SK-N-MC (cell line): ENCODE measurements around the gene SH3GL2.
A peak's percentile ranks its signal among the peaks of the same experiment; 100 is the strongest.

Experiments
- DNase-seq: peaks from one replicate; pipeline ENCODE4 v3.0.0-alpha.2; 2011; ENCODE audit warnings: low read depth, low spot score
- H3K27ac ChIP-seq: fragments of 200-600 bp; sonication (generic); 2 replicates; pipeline ENCODE4 v1.5.1; 2016; ENCODE audit warnings: mixed run types
- H3K36me3 ChIP-seq: fragments of 200-600 bp; sonication (generic); 2 replicates; pipeline ENCODE4 v1.6.1; 2017; ENCODE audit warnings: antibody characterized with exemption, low read length, mixed read lengths; ENCODE audit not compliant: insufficient read depth
- H3K4me3 ChIP-seq: fragments of 200-600 bp; sonication (generic); 2 replicates; pipeline ENCODE4 v1.5.1; 2016
- H3K9ac ChIP-seq: fragments of 200-600 bp; sonication (generic); 2 replicates; pipeline ENCODE4 v1.8.0; 2017; ENCODE audit warnings: mixed run types, mixed read lengths; ENCODE audit not compliant: insufficient read length
- H3K9me3 ChIP-seq: fragments of 200-600 bp; sonication (generic); 2 replicates; pipeline ENCODE4 v1.6.1; 2017; ENCODE audit warnings: low read depth, mild to moderate bottlenecking, antibody characterized with exemption, low read length, moderate library complexity, mixed read lengths
- EZH2 ChIP-seq: fragments of 200-600 bp; sonication (generic); IDR thresholded peaks from one replicate; pipeline ENCODE4 v1.6.1; 2017; ENCODE audit warnings: antibody characterized with exemption
- FOXP2 ChIP-seq: optimal IDR thresholded peaks from 2 replicates; pipeline ENCODE3; 2011; ENCODE audit warnings: mild to moderate bottlenecking, moderate library complexity; ENCODE audit not compliant: insufficient read depth; ENCODE audit errors: extremely low read length, control extremely low read depth
- POLR2AphosphoS5 ChIP-seq: IDR thresholded peaks from 2 replicates; pipeline ENCODE4 v1.6.1; 2012; ENCODE audit warnings: mild to moderate bottlenecking, low read depth, low read length, borderline replicate concordance

Gene SH3GL2

DNA sequence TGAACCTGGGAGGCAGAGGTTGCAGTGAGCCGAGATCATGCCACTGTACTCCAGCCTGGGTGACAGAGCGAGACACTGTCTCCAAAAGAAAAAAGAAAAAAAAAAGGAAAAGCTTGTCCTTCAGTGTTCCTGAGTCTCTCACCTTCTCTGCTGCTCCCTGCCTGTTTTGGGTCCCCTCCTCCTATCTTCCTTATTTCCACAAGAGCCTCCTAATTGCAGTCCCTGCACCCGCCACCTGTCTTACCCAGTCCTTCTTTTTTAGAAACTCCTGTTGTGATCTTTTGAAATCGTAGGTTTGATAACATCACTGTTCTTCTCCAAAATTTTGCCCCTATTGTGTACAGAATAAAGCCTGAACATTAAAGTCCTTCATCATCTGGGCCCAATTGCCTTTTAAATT lies 234.9 kb downstream of the SH3GL2 start:
- TF ChIP-seq FOXP2 (no peak), POLR2AphosphoS5 (no peak)
- no peak overlapping the region for H3K9ac ChIP-seq

DNA sequence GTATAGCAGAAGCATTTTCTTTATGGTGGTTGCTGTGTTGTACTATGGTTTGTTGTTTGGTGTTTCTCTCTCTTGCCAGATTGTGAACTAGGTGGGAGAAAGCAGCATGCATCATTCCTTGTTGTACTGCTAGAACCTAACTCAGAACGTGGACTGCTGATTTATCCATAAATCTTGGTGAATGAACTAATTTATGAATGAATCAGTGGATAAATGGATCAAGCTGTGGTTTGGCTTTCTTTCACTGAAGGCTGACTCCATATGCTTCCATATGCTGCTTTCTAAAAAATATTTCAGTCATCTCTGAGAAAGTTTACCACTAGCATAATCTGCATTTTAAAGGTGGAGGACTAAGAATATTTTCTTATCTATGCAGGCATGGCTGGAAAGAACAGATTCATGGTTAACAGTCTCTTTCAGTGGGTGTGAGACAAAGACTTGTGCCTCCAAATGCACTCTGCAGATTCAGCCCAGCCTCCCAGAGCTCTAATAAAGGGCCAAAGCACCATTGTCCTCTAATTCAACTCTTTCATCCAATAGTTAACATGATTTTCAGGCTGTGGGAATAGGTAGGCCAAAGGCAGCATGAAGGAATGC lies 237.7 kb downstream of the SH3GL2 start:
- DNase-seq, result no peak
- Histone ChIP-seq H3K9ac (no peak overlapping the region), H3K9me3 (no peaks in the 10 kb centered on the region), H3K36me3 (no peaks in the 10 kb centered on the region), H3K4me3 (no peak overlapping the region), H3K27ac (no peak overlapping the region)
- no peak for TF ChIP-seq FOXP2
- no peak for TF ChIP-seq POLR2AphosphoS5
- TF ChIP-seq EZH2, result no peak

More for the DNA sequence above, 234.9 kb downstream of the SH3GL2 start:
- H3K9me3 ChIP-seq, result no peaks in the 10 kb centered on the region
- no peak overlapping the region for H3K27ac ChIP-seq
- H3K4me3 ChIP-seq, result no peak overlapping the region
- DNase-seq, result no peak
- H3K36me3 ChIP-seq, result no peaks in the 10 kb centered on the region

DNA sequence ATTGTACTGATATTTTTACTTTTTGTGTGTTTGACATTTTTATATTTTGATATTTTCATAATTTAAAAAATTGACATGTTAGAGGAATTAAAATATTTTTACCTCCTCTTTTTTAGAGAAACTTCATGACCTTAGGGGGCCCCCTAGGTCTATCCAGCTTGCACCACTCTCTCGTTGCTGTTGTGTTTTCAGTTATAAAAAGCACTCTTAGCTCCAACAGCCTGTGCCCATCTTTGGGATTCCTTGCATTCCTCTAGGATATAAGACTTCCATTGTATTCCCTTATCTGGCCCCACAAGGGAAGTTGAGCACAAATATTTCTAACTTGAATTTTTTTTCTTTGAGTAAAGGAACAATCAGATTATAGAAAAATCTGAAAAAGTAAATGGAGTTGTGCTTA lies 245.3 kb downstream of the SH3GL2 start:
- DNase-seq, result no peak
- no peak overlapping the region for H3K4me3 ChIP-seq
- no peak overlapping the region for H3K27ac ChIP-seq
- no peak for TF ChIP-seq POLR2AphosphoS5
- no peak overlapping the region for H3K9ac ChIP-seq
- H3K9me3 ChIP-seq, result no peaks in the 10 kb centered on the region
- no peaks in the 10 kb centered on the region for H3K36me3 ChIP-seq

DNA sequence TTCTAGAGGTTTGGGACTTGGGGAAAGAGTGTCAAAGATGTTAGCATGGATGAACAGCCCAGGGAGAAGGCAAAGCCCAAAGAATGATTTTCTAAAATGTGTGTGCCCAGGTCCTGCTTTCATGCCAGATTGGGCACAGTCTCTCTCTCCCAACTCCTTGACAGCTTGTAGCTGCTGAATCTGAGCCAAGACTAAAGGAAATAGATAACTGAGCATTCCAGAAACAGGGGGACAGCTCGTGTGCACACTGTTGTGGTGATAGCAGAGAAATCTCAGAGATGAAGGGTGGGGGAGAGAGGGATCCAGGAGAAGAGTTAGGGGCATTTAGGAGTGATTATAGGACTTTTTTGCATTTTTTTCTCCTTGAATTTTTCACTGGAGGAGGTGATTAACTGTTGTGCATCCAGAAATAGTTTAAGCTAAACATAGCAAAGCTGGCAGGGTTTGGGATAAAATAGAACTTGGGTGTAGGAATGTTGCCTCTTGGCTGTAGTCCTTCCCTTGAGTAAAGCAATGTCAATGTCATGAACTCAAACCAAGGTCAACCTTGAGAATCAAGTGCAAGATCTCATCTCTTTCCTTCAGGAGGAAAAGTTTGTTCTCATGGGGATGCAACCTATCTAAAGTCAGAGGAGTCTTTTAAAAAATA lies 245.9 kb downstream of the SH3GL2 start:
- no peak for DNase-seq
- Histone ChIP-seq H3K9ac (no peak overlapping the region), H3K36me3 (no peaks in the 10 kb centered on the region), H3K27ac (no peak overlapping the region), H3K9me3 (no peaks in the 10 kb centered on the region), H3K4me3 (no peak overlapping the region)
- TF ChIP-seq FOXP2 (no peak), POLR2AphosphoS5 (no peak), EZH2 (no peak)

DNA sequence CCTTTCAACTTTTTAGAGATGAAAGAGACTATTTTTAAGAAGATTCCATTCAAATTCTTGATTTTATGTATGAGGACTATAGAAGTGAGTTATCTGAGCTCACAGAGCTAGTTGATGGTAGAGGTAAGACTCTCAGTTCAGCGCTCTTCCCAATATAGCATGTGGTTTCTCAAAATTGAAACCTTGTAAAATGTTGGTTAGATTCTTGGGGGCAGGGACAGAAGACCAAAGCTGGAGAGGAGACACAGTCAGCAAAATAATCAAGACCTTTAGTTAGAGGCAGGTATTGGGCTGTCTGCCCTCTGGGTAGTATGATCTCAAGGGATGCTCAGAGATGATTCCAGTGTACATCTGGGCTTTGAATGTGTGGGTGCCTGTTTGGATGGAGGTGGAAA lies 246.4 kb downstream of the SH3GL2 start:
- no peak overlapping the region for H3K27ac ChIP-seq
- DNase-seq, result no peak
- no peak overlapping the region for H3K9ac ChIP-seq
- H3K36me3 ChIP-seq, result no peaks in the 10 kb centered on the region
- no peaks in the 10 kb centered on the region for H3K9me3 ChIP-seq
- TF ChIP-seq FOXP2 (no peak), EZH2 (no peak), POLR2AphosphoS5 (no peak)
- no peak overlapping the region for H3K4me3 ChIP-seq

DNA sequence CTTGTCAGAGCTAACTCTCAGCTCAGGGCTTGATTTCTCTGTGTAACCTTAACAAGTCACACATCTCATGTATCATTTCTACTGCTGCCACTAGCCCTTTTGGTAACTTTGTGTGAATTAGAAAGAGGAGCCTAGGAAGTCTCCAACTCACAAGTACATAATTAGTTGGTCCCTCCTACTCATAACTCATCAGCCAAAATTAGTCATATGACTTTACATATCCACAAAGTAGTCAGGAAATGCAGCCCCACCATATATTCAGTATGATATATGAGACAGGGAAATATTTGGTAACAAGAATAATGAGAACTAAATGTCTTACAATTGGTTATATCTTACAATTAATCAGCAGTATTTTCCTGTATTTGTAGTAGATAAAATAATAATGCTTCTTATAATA lies 250.2 kb downstream of the SH3GL2 start:
- Histone ChIP-seq H3K36me3 (no peaks in the 10 kb centered on the region), H3K9ac (no peak overlapping the region), H3K9me3 (no peaks in the 10 kb centered on the region), H3K4me3 (no peak overlapping the region), H3K27ac (no peak overlapping the region)
- DNase-seq, result no peak
- no peak for TF ChIP-seq FOXP2
- no peak for TF ChIP-seq POLR2AphosphoS5
- no peak for TF ChIP-seq EZH2

DNA sequence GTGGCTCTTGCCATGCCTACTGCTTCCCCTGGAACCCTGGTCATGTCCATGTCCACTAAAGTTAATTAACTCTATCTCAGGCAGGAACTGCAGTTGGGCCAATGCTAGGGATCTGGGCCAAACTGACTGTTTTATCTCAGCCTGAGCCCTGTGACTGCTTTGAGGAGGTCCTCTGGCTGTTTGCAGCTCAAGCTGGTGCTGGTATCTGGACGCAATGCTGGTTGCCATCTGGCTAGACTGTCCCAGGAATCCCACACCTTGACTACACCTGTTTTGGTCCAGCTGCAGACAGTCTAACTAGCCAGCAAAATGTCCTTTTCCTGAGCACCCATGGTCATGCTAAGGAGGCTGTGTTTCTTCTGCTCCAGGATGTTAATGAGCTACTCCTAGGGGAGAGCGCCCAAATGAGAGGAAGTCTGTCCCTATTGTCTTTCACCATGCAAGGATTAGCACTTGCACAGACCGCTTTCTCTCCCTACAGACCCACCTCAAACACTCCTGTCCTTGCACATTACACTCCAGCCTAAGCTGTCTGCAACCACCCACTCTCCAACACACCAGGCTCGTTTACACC lies 251.0 kb downstream of the SH3GL2 start:
- H3K36me3 ChIP-seq, result no peaks in the 10 kb centered on the region
- DNase-seq, result no peak
- TF ChIP-seq EZH2 (no peak), FOXP2 (no peak), POLR2AphosphoS5 (no peak)
- no peak overlapping the region for H3K4me3 ChIP-seq
- no peak overlapping the region for H3K27ac ChIP-seq
- no peak overlapping the region for H3K9ac ChIP-seq
- H3K9me3 ChIP-seq, result no peaks in the 10 kb centered on the region

DNA sequence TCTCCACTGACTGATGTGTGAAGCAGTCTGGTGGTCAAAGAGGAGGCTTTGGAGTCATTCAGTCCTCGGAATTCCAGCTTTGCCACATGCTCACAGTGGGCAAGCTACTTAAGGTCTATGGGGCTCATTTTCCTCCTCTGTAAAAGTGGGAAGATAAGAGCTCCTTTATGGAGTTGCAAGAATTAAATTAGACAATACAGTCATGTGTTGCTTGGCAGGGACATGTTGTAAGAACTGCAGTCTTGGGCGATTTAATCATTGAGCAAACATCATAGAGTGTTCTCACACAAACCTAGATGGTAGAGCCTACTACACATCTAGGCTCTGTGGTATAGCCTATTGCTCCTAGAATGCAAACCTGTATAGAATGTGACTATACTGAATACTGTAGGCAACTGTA lies 253.9 kb downstream of the SH3GL2 start:
- Histone ChIP-seq H3K4me3 (no peak overlapping the region), H3K36me3 (no peaks in the 10 kb centered on the region)
- TF ChIP-seq EZH2 (no peak), POLR2AphosphoS5 (no peak), FOXP2 (no peak)

DNA sequence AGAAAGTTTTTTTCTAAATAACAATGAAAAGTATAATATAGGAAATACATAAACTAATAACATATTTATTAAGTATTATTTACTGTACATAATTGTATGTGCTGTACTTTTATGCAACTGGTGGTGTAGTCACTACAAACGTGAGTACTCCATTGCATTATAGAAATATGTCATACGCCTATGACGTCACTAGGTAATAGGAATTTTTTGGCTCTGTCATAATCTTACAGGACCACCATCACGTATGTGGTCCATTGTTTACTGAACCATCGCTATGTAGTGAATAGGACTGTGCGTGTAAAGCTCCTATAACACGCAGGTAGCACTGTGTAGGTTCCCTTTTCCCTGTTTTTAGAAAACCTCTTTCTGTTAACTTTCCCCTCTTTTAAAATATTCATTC lies 255.0 kb downstream of the SH3GL2 start:
- Histone ChIP-seq H3K36me3 (no peaks in the 10 kb centered on the region), H3K4me3 (no peak overlapping the region), H3K9ac (no peak overlapping the region), H3K9me3 (no peaks in the 10 kb centered on the region), H3K27ac (no peak overlapping the region)
- TF ChIP-seq EZH2 (no peak), FOXP2 (no peak), POLR2AphosphoS5 (no peak)
- no peak for DNase-seq

More for the DNA sequence above, 253.9 kb downstream of the SH3GL2 start:
- no peak for DNase-seq
- H3K27ac ChIP-seq, result no peak overlapping the region
- H3K9ac ChIP-seq, result no peak overlapping the region
- H3K9me3 ChIP-seq, result no peaks in the 10 kb centered on the region

DNA sequence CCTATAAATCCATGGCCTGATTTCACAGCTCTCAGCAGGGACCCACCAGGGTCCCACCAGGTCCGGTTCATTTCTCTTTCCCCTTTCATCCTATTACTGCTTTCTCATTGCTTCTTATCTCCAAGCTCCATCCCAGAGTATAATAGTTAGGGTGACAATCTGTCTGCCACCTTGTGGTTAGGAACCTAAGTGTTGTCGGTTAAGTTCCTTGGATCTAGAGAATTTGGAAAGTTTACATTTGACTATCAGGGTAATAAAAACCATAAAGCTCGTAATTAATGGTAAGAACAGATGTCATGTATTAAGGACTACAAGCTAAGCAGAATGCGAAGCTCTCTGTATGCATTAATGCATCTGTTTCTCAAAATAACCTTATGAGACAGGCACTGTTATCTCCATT lies 259.1 kb downstream of the SH3GL2 start:
- no peak overlapping the region for H3K27ac ChIP-seq
- 0 out of 2 replicates have a peak overlapping the region, but pooled peaks have one; percentile 2 for H3K4me3 ChIP-seq
- no peak for TF ChIP-seq POLR2AphosphoS5
- no peak for TF ChIP-seq EZH2
- TF ChIP-seq FOXP2, result no peak
- peak; percentile 32 for DNase-seq
- no peaks in the 10 kb centered on the region for H3K9me3 ChIP-seq
- no peaks in the 10 kb centered on the region for H3K36me3 ChIP-seq
- no peak overlapping the region for H3K9ac ChIP-seq
